Measurements from ENCODE around the gene BUB1B. TPM values are rescaled to one million over a fixed set of nuclear protein-coding genes. Genes with fewer than 3 reads are reported as not detected.

The BUB1B gene
- total RNA-seq, 1 experiment from 2014 or later = 192 TPM

- peak overlapping the region; percentile 56; the same call in 1 of the 2 replicates for H3K27ac Mint-ChIP-seq
- CTCF ChIA-PET = interaction anchor here (0.7 to 21.7 kb wide), 7 partner anchors 9 to 191 kb away, joined by 3 to 273 read pairs (median 7); partner anchors contain the start of genes PAK6 and SRP14
These were observed 69.1 kb downstream of the BUB1B start for GRCh38 chr15:40229956-40230355.

DNA sequence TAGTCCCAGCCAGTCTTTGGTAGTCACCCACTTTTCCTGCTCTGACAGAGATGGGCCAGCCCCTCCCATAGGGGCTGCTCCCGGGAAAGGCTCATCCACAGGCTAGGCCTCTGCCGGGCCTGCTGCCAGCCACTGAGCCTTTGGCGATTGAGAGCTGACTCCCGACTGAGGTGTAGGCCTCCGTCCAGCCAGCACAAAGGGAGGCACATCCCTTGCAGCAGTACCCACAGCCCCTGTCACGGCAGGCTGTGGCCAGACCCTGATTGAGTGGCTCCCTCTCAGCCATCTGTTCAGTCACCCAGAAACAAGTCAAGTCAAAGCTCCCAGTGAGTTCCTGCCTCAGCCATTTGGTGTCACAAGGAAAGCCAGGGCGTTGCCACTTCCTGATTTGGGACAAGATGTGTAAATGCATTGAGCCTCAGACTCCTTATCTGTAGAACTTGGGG lies 71.8 kb downstream of the BUB1B start:
- Mint-ChIP-seq H3K27me3 (ENCODE audit: low read depth) (no peaks in the 10 kb centered on the region), H3K4me3 (no peak overlapping the region)
- DNase-seq (ENCODE audit: low spot score) = no peak

More at GRCh38 chr15:40229956-40230355, 69.1 kb downstream of the BUB1B start:
- no peaks in the 10 kb centered on the region for H3K9me3 Mint-ChIP-seq
- DNase-seq (ENCODE audit: low spot score) = no peak
- no peak for ATAC-seq
- POLR2A ChIA-PET = interaction anchor here (0.6 to 0.8 kb wide), 2 partner anchors 12 to 13 kb away, joined by 4 to 8 read pairs; no protein-coding TSS in a partner anchor
- no peaks in the 10 kb centered on the region for H3K4me1 Mint-ChIP-seq
- no peaks in the 10 kb centered on the region for H3K27me3 Mint-ChIP-seq (ENCODE audit: low read depth)
- no peak overlapping the region for H3K4me3 Mint-ChIP-seq
- H3K36me3 Mint-ChIP-seq = peaks cover 31% of the 10 kb centered on the region
- TF ChIP-seq, protein P1, sequence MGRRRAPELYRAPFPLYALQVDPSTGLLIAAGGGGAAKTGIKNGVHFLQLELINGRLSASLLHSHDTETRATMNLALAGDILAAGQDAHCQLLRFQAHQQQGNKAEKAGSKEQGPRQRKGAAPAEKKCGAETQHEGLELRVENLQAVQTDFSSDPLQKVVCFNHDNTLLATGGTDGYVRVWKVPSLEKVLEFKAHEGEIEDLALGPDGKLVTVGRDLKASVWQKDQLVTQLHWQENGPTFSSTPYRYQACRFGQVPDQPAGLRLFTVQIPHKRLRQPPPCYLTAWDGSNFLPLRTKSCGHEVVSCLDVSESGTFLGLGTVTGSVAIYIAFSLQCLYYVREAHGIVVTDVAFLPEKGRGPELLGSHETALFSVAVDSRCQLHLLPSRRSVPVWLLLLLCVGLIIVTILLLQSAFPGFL (CRISPR knock-in tag; IDR thresholded peaks at IDR 0.05; ENCODE audit: borderline replicate concordance) = no peak
- TF ChIP-seq ZNF532 (CRISPR knock-in tag; IDR thresholded peaks at IDR 0.05; ENCODE audit: borderline replicate concordance) (no peak), ZBTB21 (CRISPR knock-in tag; IDR thresholded peaks at IDR 0.05; ENCODE audit: borderline replicate concordance) (no peak), HMGA2 (CRISPR knock-in tag; IDR thresholded peaks at IDR 0.05) (no peak)

More for the DNA sequence above, 71.8 kb downstream of the BUB1B start:
- Mint-ChIP-seq H3K4me1 (no peaks in the 10 kb centered on the region), H3K9me3 (no peaks in the 10 kb centered on the region), H3K27ac (peak overlapping the region; percentile 63), H3K36me3 (peaks cover 20% of the 10 kb centered on the region)
- TF ChIP-seq EMX1 (CRISPR knock-in tag; IDR thresholded peaks at IDR 0.05) (no peak), NFYB (CRISPR knock-in tag; conservative IDR thresholded peaks at IDR 0.05; ENCODE audit: low read depth) (no peak), HMGXB4 (CRISPR knock-in tag; IDR thresholded peaks at IDR 0.05) (no peak), SOX15 (CRISPR knock-in tag; IDR thresholded peaks at IDR 0.05) (no peak), FOXJ3 (CRISPR knock-in tag; IDR thresholded peaks at IDR 0.05; ENCODE audit: borderline replicate concordance) (no peak), RELA (CRISPR knock-in tag; IDR thresholded peaks at IDR 0.05; ENCODE audit: borderline replicate concordance) (no peak), HMGA2 (CRISPR knock-in tag; IDR thresholded peaks at IDR 0.05) (no peak), ZNF232 (CRISPR knock-in tag; IDR thresholded peaks at IDR 0.05) (no peak), MLX (CRISPR knock-in tag; IDR thresholded peaks at IDR 0.05) (no peak), ZNF263 (CRISPR knock-in tag; IDR thresholded peaks at IDR 0.05; ENCODE audit: low read depth) (no peak), GABPB1 (CRISPR knock-in tag; IDR thresholded peaks at IDR 0.05) (no peak)
- TF ChIP-seq, protein P2, sequence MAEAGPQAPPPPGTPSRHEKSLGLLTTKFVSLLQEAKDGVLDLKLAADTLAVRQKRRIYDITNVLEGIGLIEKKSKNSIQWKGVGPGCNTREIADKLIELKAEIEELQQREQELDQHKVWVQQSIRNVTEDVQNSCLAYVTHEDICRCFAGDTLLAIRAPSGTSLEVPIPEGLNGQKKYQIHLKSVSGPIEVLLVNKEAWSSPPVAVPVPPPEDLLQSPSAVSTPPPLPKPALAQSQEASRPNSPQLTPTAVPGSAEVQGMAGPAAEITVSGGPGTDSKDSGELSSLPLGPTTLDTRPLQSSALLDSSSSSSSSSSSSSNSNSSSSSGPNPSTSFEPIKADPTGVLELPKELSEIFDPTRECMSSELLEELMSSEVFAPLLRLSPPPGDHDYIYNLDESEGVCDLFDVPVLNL (CRISPR knock-in tag; IDR thresholded peaks at IDR 0.05; ENCODE audit: borderline replicate concordance, low read depth) = no peak
- TF ChIP-seq, protein P3, sequence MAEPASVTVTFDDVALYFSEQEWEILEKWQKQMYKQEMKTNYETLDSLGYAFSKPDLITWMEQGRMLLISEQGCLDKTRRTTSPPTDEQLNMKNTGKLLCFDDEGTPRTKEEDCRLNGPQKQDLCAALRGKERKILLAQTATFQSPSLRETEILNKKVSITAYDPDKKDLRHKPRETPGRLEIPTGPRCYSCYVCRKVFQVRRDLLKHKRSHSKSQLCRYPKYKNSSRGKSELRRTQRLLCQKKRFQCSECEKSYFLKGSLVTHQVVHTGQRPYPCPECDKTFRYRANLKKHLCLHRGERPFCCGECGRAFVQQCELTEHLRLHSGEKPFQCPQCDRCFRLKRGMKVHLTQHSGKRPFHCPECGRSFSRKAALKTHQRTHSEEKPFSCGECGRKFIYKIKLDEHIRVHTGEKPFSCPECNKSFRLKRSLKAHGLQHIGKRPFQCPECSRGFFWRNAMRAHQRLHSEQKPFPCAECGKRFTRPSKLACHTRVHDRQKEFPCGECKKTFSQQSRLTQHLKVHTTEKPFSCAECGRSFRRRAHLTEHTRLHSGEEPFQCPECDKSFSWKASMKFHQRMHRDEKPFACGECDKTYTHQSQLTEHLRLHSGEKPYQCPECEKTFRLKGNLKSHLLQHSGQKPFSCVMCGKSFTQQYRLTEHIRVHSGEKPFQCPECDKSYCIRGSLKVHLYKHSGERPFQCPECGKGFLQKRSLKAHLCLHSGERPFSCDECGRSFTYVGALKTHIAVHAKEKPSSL (CRISPR knock-in tag; conservative IDR thresholded peaks at IDR 0.05) = no peak
- POLR2A ChIA-PET = no interaction called here
- peak; percentile 15; the same call in 1 of the 2 replicates for ATAC-seq
- CTCF ChIA-PET = interaction anchor here (0.9 to 21.7 kb wide), 3 partner anchors 41 to 77 kb away, joined by 3 to 273 read pairs (median 15); no protein-coding TSS in a partner anchor

Measured in WTC11 (cell line).